ENCODE measurements around the gene APCDD1L. TPM values are rescaled to one million over a fixed set of nuclear protein-coding genes. Genes with fewer than 3 reads are reported as not detected.

The APCDD1L gene
- total RNA-seq, 1 donor from 2014 or later, result not detected

DNA sequence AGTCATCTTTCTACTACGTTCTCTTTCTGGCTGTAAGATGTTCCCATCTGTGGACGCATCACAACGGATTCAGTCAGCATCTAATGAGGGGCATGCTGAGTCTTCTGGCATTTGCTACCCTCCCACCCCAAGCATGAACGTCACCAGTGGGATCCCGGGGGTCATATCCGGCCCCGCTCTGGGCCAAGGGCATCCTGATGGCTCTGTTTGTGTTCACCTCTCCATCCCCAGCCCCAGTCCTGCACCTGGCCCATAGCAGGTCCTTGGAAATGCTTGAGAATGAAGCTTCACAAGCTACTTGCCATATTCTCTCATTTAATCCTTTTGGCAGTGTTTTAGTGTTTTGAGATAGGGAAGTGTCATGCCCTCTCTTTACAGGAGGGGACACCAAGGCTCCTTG, 14.9 kb downstream of the APCDD1L start:
- Mint-ChIP-seq H3K4me3 (ENCODE audit: low read depth) (no peak overlapping the region), H3K36me3 (ENCODE audit: low read depth) (no peaks in the 10 kb centered on the region), H3K4me1 (ENCODE audit: low read depth) (no peaks in the 10 kb centered on the region), H3K27ac (no peak overlapping the region), H3K27me3 (ENCODE audit: low read depth) (no peaks in the 10 kb centered on the region), H3K9me3 (peaks cover 9% of the 10 kb centered on the region)
- intact Hi-C loops (cut with micrococcal nuclease), result no loop called here
- DNase-seq (ENCODE audit: low spot score), result no peak

DNA sequence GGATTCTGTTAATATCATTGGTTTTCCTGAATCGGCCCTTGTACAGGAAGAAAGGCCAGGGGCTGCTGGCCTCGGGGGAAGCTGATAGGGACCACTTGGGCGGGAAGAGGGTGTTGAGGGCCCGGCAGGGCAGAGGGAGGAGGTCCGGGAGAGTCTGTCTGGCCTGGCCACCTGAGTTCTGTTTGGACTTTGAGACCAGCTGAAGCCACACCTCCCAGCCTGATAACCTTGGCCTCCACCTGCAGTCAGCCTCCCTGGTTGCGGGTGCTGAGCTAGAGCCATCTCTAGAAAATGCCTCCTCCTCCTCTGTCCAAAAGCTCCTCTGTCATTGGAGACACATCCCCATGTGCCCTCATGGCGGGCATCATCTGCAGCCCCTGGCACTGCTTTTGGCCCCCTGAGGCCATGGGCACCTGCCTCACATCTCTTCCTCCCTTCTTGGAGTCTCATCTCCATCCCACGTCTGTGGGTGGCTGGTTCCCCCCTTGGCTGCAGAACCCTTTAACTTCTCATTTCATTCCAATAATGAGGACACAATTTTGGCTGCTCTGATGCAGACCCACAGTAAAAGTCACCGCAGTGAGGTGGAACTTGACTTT, 16.6 kb downstream of the APCDD1L start:
- intact Hi-C loops (cut with micrococcal nuclease), result no loop called here
- Mint-ChIP-seq H3K27me3 (ENCODE audit: low read depth) (no peaks in the 10 kb centered on the region), H3K4me3 (ENCODE audit: low read depth) (no peak overlapping the region), H3K36me3 (ENCODE audit: low read depth) (no peaks in the 10 kb centered on the region), H3K9me3 (peaks cover 2% of the 10 kb centered on the region), H3K27ac (no peak overlapping the region), H3K4me1 (ENCODE audit: low read depth) (no peaks in the 10 kb centered on the region)
- no peak for DNase-seq (ENCODE audit: low spot score)

DNA sequence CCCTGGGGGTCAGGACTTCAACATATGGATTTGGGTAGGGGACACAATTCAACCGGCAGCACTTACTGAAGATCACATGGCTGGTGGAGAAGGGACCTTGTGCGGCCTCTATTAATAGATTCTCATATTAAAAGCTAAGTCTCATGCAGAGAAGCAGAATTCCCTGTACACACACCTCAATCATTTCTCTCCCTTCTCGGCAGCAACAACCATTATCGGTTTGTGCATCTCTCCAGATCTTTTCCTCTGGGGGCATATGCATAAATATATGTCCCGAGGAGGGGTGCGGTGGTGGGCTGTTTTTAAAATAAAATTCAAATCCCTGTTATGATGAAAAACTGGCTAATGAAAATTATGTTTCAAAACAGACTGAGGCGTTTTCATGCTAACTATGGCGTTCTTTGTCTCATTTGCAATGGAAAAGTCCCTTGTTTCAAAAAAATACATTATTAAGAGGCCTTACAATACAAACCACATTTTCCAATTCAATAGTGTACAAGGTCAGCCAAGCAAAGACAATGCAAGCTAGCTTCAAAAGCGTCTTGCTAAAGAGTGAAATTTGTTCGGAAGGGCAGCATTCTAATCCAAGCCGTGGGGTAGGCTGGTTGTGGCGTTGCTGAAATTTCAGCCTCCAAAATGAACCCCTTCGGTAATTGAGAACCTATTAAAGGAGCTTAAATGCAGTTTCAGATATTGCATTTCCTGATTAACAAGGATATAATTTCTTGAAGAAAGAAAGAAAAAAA, 17.3 kb downstream of the APCDD1L start:
- no peaks in the 10 kb centered on the region for H3K4me1 Mint-ChIP-seq (ENCODE audit: low read depth)
- H3K27me3 Mint-ChIP-seq (ENCODE audit: low read depth), result no peaks in the 10 kb centered on the region
- no peaks in the 10 kb centered on the region for H3K9me3 Mint-ChIP-seq
- H3K4me3 Mint-ChIP-seq (ENCODE audit: low read depth), result no peak overlapping the region
- no peak overlapping the region for H3K27ac Mint-ChIP-seq
- H3K36me3 Mint-ChIP-seq (ENCODE audit: low read depth), result no peaks in the 10 kb centered on the region
- intact Hi-C loops (cut with micrococcal nuclease), result no loop called here
- DNase-seq (ENCODE audit: low spot score), result no peak

DNA sequence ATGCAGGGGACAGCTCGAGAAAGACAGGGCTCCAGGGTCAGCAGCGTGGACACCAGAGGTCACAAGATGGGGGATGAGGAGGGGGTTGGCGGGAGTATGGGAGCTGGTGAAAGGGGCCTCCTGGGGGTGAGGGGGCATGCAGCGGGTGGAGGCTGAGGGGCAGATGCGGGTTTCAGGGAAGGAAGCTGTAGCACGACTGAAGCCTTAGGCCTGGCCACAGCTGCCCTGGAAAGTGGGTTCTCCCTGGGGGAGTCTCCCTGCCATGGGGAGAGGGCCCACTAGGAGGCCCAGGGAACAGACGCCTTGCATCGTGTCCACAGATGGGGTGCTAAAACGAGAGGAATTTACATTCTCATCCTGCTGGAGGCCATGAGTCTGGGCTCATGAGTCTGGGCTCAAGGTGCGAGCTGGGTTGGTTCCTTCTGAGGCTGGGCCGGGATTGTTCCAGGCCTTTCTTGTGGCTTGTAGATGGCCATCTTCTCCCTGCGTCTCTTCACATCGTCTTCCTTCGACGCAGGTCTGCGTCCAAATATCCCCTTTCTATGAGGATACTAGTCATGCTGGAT, 18.0 kb downstream of the APCDD1L start:
- Mint-ChIP-seq H3K4me3 (ENCODE audit: low read depth) (no peak overlapping the region), H3K4me1 (ENCODE audit: low read depth) (no peaks in the 10 kb centered on the region), H3K27ac (no peak overlapping the region), H3K36me3 (ENCODE audit: low read depth) (no peaks in the 10 kb centered on the region), H3K27me3 (ENCODE audit: low read depth) (no peaks in the 10 kb centered on the region), H3K9me3 (no peaks in the 10 kb centered on the region)
- no peak for DNase-seq (ENCODE audit: low spot score)
- intact Hi-C loops (cut with micrococcal nuclease), result no loop called here

DNA sequence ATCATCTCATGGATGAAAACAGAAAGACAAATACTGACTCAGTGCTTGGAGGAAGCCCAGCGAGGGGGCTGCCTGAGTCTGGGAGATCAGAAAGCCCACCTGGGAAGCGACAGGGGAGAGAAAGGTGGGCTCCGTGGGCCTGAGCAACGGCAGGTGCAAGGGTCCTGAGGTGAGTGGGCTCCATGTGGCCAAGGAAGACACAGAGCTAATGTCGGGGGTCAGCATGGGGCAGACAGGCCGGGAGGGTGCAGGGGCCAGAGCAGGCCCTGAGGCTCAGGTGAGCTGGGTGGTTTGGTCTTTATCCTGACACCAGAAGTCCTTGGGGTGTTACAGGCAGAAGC, 18.8 kb downstream of the APCDD1L start:
- intact Hi-C loops (cut with micrococcal nuclease), result no loop called here
- H3K9me3 Mint-ChIP-seq, result no peaks in the 10 kb centered on the region
- peaks cover 6% of the 10 kb centered on the region for H3K27me3 Mint-ChIP-seq (ENCODE audit: low read depth)
- H3K36me3 Mint-ChIP-seq (ENCODE audit: low read depth), result no peaks in the 10 kb centered on the region
- DNase-seq (ENCODE audit: low spot score), result no peak
- no peaks in the 10 kb centered on the region for H3K4me1 Mint-ChIP-seq (ENCODE audit: low read depth)
- H3K27ac Mint-ChIP-seq, result no peak overlapping the region
- no peak overlapping the region for H3K4me3 Mint-ChIP-seq (ENCODE audit: low read depth)

DNA sequence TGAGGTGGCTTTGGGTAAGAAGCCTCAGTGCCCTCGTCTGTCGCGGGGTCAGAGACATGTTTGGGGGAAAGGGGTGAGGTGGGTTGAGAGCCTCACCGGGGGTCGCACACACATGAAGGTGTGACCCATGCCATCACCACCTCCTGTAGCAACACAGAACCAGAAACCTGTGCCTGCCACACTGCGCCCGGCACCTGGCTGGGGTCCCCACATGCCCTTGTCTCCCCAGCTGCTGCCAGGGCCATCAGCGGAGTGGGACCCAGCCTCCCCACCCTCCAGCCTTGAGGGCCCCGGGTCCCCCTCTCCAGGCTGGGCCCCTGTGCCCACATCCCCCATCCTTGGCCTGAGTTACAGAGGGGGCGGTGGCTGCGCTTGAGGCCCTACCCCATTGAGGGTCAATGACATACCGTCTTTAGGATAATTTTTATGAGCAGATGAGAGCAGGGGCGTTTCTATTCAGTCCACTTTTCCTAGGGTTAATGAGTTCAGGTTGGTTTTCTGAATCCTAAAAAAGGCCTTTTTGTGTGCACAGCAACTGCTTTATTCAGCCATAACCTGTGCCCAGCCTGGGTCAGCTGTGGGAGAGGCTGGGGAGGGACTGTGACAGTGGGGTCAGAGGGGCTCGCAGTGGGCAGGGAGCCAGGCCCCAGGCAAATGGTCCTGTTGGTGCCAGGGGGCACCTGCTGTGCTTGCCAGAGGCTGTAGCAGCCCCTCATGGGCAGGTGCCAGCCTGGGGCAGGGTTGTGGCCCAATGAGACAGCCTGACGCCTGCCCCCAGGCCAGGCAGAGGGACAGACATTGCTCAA, 19.4 kb downstream of the APCDD1L start:
- H3K27me3 Mint-ChIP-seq (ENCODE audit: low read depth), result peaks cover 6% of the 10 kb centered on the region
- no peaks in the 10 kb centered on the region for H3K9me3 Mint-ChIP-seq
- intact Hi-C loops (cut with micrococcal nuclease), result no loop called here
- H3K4me3 Mint-ChIP-seq (ENCODE audit: low read depth), result no peak overlapping the region
- H3K36me3 Mint-ChIP-seq (ENCODE audit: low read depth), result no peaks in the 10 kb centered on the region
- DNase-seq (ENCODE audit: low spot score), result no peak
- no peaks in the 10 kb centered on the region for H3K4me1 Mint-ChIP-seq (ENCODE audit: low read depth)
- H3K27ac Mint-ChIP-seq, result no peak overlapping the region

DNA sequence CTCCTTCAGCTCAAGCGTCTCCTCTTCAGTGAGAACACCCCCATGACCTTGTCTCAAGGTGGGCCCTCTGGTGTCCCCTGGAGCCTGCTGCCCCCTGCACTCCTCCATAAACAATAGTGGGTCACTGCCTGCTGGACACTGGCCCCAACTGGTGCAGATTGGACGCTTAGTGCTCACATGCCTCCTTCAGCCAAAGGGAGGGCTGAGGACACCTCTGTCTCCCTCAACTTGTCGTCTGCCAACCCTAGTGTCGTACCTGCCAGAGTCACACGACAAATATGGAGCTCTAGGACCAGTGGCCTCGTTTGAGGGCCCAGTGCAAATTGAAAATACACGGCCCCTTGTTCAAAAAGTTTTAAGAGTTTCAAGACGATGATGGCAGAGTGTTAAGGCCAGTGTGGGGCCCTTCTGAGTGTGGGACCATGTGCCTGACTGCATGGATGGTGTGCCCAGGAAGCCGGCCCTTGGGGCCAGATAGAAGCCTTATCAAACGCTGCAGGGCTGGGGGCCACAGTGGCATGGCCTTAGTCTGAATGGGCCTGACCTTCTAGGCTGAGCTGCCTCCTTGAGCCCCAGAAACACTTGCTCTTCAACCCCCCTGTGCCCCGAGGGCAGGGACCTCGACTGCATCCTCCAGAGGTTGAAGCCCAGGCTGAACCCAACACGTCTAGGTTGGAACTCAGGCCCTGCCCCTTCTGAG, 20.1 kb downstream of the APCDD1L start:
- Mint-ChIP-seq H3K4me3 (ENCODE audit: low read depth) (no peak overlapping the region), H3K9me3 (no peaks in the 10 kb centered on the region), H3K27me3 (ENCODE audit: low read depth) (peaks cover 12% of the 10 kb centered on the region), H3K36me3 (ENCODE audit: low read depth) (no peaks in the 10 kb centered on the region), H3K4me1 (ENCODE audit: low read depth) (no peaks in the 10 kb centered on the region), H3K27ac (no peak overlapping the region)
- no peak for DNase-seq (ENCODE audit: low spot score)
- intact Hi-C loops (cut with micrococcal nuclease), result no loop called here

DNA sequence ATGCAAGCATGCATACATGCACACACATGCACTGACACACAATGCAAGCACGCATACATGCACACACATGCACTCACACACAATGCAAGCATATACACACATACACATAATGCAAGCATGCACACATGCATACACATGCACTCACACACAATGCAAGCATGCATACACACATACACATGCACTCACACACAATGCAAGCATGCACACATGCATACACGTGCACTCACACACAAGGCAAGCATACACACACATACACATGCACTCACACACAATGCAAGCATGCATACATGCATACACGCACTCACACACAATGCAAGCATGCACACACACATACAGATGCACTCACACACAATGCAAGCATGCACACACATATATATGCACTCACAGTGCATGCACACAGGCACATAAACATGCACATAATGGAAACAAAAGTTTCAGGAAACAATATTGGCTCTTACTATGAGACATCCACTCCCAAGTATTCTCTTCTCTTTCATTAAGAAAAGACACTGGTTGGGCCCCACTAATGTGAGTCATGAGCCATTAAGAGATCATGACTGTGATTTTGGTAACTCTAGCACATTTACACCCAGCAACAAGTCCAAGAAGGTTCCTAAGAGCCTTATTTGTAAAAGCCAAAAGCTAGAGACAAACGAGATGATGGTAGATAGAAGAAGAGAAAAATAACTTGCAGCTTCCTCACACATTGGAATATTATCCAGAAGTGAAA, 22.2 kb downstream of the APCDD1L start:
- H3K4me1 Mint-ChIP-seq (ENCODE audit: low read depth), result no peaks in the 10 kb centered on the region
- H3K27ac Mint-ChIP-seq, result no peak overlapping the region
- H3K9me3 Mint-ChIP-seq, result peaks cover 7% of the 10 kb centered on the region
- H3K27me3 Mint-ChIP-seq (ENCODE audit: low read depth), result peaks cover 15% of the 10 kb centered on the region
- no peak for DNase-seq (ENCODE audit: low spot score)
- intact Hi-C loops (cut with micrococcal nuclease), result no loop called here
- no peaks in the 10 kb centered on the region for H3K36me3 Mint-ChIP-seq (ENCODE audit: low read depth)
- no peak overlapping the region for H3K4me3 Mint-ChIP-seq (ENCODE audit: low read depth)

DNA sequence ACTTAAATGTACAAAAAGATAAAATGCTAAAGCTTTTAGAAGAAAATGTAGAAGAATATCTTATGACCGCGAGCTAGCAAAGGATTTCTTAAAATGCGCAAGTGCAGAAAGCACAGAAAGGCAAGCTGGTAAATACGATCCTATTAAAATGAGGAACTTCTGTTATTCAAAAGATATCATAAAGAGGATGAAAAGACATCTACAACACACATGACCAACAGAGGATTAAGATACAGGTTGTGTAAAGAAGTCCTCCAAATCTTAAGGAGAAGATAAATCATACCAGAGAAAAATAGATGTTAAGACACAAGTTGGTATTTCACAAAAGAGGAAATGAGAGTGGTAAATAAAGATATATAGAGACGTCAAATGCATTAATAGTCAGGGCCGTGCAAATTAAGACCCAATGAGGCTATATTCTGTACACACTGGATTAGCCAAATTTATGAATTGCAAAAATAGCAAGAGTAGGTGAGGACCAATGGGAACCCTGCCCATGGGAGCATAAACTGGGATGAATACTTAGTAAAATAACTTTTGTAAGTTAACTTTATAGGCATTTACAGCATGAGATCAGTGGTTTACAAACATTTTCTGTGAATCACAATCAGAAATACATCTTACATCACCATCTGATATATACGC, 23.0 kb downstream of the APCDD1L start:
- intact Hi-C loops (cut with micrococcal nuclease), result no loop called here
- DNase-seq (ENCODE audit: low spot score), result no peak
- H3K27ac Mint-ChIP-seq, result no peak overlapping the region
- peaks cover 7% of the 10 kb centered on the region for H3K9me3 Mint-ChIP-seq
- no peaks in the 10 kb centered on the region for H3K36me3 Mint-ChIP-seq (ENCODE audit: low read depth)
- H3K27me3 Mint-ChIP-seq (ENCODE audit: low read depth), result peaks cover 15% of the 10 kb centered on the region
- H3K4me3 Mint-ChIP-seq (ENCODE audit: low read depth), result no peak overlapping the region
- H3K4me1 Mint-ChIP-seq (ENCODE audit: low read depth), result no peaks in the 10 kb centered on the region

DNA sequence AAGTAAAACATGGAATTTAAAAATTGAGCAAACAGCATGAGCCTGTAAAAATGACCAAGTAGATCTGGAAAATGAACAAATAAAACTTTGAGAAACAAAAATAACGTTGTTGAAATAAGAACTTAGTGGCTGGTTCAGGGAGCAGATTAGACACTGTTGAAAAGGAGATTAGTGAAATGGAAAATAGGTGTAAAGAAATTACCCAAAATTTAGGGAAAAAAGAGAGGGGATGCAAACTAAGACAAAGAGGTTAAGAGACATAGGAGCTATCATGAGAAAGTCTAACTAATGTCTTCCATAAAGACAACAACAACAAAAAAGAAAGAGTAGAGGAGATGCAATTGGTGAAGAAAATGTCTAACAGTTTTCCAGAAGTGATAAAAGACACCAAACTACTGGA, 29.0 kb downstream of the APCDD1L start:
- no peak for DNase-seq (ENCODE audit: low spot score)
- peaks cover 3% of the 10 kb centered on the region for H3K4me1 Mint-ChIP-seq (ENCODE audit: low read depth)
- H3K27ac Mint-ChIP-seq, result no peak overlapping the region
- H3K4me3 Mint-ChIP-seq (ENCODE audit: low read depth), result no peak overlapping the region
- intact Hi-C loops (cut with micrococcal nuclease), result loop anchor here (10.0 kb wide), 1 partner anchor 169 kb away; the partner anchor contains the start of gene STX16
- peaks cover 14% of the 10 kb centered on the region for H3K27me3 Mint-ChIP-seq (ENCODE audit: low read depth)
- H3K36me3 Mint-ChIP-seq (ENCODE audit: low read depth), result no peaks in the 10 kb centered on the region
- peaks cover 20% of the 10 kb centered on the region for H3K9me3 Mint-ChIP-seq

DNA sequence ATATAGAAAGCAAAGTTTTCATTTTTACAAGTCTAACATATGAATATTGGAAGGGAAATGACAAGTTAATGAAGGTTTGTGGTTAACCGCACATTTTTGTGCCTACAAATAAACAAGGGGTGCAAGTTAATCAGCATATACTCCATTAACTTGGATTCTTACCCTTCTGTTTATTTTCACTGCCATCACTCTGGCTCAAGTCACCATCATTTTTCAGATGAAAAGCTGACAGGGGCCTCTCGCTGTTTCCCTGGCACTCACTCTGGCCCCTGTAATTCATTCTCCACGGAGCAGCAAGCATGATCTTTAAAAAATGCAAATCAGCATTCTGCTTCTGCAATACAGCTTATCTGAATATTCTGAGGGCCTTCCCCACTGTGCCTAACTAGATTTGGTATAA, 29.8 kb downstream of the APCDD1L start:
- H3K27me3 Mint-ChIP-seq (ENCODE audit: low read depth), result peaks cover 11% of the 10 kb centered on the region
- intact Hi-C loops (cut with micrococcal nuclease), result loop anchor here (10.0 kb wide), 1 partner anchor 169 kb away; the partner anchor contains the start of gene STX16
- DNase-seq (ENCODE audit: low spot score), result no peak
- peaks cover 20% of the 10 kb centered on the region for H3K9me3 Mint-ChIP-seq
- H3K27ac Mint-ChIP-seq, result no peak overlapping the region
- H3K4me3 Mint-ChIP-seq (ENCODE audit: low read depth), result no peak overlapping the region
- peaks cover 3% of the 10 kb centered on the region for H3K4me1 Mint-ChIP-seq (ENCODE audit: low read depth)
- no peaks in the 10 kb centered on the region for H3K36me3 Mint-ChIP-seq (ENCODE audit: low read depth)

All from activated T-helper 2 cell treated with anti-CD3 and anti-CD28 coated beads, Interferon-gamma antibody, Interleukin-2, Interleukin-4, amounts not matched to agents 10 μg/mL and 5 μg/mL and 100 μg/mL, durations not matched to agents 14 hours and 24 hours and 36 hours (primary cell).